NCI-H510A (cell line): ENCODE data around the gene SLC43A3.
A peak's percentile ranks its signal among the peaks of the same experiment; 100 is the strongest.

Source experiments
- DNase-seq: peaks from one replicate; lab custom pipeline; 2025; lab: John Stamatoyannopoulos, UW

SLC43A3 gene

DNA sequence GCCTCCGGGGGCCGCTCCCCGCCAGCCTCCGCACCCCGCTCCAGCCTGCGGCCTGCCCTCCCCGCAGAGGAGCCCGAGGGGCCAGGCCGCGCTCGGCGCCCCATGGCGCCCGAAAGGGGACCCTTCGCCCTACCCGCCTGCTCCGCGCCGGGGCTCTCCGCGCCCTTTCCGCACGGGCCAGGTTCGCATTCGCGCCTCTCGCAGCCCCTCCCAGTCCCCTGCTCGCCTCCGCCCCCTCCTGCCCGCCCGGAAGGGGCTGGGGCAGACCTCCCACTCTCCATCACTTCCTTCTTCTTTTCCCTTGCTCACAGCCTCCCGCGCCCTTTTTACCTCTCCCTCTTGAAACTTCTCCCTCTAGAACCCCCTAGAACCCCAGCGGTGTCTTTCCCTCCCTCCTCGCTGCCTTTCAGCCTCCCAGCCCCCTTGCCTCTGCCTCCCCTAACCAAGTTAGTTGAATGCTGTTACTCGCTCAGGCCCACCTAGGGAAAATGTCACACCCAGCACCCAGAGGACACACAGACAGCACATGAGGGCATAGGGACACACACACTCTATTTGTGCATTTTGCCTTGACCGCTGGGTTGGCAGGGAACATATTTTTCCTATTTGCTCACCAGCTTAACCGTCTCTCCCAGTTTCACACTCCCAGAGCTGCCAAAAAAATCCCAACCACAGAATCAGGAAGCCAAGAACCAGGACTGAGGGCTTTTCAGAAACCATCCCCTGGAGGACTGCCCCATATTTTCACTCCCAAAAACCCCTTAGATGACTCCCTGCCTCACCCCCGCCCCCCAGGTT is at the start of gene SLC43A3:
Gene SLC43A3, minus strand, starts transcription at position 193 of the 798 bp plus-strand sequence. CDS start 949 bp downstream, outside the sequence.
- no peak for DNase-seq

DNA sequence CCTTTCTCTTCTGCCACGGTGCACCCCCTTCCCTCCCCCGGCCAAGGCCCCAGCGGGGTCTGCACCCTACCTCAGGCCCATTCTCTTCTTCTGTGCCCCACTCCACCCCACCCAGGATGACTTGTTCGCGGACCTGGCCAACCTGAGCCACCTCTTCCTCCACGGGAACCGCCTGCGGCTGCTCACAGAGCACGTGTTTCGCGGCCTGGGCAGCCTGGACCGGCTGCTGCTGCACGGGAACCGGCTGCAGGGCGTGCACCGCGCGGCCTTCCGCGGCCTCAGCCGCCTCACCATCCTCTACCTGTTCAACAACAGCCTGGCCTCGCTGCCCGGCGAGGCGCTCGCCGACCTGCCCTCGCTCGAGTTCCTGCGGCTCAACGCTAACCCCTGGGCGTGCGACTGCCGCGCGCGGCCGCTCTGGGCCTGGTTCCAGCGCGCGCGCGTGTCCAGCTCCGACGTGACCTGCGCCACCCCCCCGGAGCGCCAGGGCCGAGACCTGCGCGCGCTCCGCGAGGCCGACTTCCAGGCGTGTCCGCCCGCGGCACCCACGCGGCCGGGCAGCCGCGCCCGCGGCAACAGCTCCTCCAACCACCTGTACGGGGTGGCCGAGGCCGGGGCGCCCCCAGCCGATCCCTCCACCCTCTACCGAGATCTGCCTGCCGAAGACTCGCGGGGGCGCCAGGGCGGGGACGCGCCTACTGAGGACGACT is 49.3 kb upstream of the SLC43A3 start:
- DNase-seq, result no peak

DNA sequence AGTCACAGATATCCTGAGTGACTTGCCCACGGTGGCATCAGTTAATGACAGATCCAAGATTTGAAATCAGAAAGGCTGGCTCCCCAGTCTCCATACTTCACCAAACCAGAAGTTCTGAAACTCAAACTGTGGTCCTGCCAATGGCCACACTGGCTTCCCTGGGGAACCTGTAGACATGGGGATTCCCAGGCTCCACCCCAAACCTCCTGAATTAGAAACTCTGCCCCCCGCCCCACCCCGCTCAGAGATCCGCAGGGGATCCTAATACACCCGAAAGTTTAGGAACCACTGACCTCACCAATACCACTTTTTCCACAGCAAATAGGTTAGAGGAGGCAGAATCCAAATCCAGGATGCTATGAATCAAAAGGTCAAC is 48.7 kb upstream of the SLC43A3 start:
- no peak for DNase-seq

DNA sequence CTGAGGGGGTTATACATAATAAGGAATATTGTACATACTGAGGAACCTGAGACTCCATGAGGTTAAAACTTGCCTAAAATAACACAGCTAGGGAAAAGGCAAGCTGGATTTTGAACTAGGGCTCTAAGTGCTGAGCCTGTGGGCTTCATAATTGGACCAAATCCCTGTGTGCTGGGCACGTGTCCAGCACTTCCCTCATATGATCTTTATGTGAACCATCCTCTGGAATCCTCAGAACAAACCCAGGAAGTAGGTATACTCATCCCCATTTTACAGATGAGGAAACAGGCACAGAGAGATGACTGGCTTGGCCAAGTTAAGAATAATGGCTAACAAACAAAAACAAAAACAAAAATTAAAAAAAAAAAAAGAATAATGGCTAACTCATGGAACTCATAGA is 48.3 kb upstream of the SLC43A3 start:
- DNase-seq, result no peak

DNA sequence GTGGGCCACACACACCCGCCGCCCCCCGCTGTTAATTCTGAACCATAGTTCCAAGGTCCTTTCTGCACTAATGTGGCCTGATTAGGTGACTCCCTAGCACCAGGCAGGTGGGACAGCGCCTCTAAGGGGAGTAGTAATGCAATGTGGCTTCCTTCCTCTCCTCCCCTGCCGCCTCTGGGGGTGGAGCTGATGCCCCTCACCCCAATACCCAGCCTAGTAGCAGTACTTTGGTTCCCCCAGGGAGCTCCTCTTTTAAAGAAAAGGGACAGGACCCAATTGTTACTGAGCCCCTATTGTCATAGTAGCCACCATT is 47.8 kb upstream of the SLC43A3 start:
- DNase-seq, result no peak

DNA sequence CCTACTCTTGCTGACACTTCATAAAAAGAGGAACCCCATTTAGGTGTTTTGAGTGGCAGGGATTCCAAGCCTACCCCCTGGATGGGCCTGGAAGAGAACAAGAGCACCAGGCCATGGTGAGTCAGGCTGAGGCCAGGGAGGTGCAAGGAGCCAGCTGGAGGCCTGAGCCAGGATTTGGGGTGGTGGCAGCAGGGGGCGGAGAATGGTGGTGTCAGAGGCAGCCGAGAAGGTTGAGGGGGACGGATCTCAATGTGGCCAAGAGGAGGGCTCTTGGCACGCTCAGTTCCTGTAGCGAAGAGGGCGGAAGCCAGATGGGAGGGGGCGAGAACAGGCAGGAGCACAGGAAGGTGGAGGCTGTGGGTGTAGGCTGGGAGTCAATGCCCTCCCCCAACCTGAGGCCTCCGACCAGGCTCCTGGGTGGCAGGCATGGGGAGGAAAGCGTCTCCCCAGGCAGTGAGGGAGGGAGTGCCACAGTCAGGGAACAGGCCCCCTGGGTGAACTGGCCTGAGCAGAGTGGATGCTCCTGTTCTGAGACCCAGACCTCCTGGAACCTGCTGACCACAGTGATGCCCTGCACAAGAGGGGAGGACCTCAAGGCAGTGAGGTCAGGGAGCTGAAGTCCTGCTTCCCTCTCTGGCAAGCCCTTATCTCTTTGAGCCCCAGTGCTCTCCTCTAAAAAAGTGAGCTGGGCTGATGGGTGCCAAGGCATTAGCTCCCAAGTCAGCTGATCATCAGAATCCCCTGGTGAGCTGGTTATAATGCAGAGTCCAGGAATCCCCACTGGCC is 47.3 kb upstream of the SLC43A3 start:
- DNase-seq, result no peak

DNA sequence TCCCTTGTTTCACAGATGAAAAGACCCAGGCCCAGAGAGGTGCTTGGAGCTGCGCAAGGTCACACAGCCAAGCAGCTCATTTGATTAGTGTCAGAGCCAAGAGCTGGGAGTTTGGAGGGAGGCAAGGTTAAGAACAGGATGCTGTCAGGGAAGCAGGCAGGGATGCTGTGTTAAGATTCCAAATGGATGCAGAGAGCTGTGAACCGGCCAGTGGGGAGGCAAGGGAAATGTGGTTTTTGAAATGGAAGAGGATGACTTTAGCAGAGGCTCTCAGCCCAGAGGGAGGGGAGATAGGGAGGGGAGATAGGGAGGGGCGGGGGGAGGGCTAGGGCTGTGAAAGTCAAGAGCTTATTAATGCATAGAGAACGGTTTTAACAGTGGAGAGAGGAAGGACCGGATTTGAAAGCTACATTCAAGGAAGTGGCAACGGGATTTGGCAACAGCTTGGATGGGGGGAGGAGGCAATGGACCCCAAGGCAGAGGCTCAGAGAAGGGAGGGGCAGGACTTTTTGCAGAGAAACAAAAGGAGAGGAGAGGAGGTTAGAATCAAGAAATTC is 46.4 kb upstream of the SLC43A3 start:
- DNase-seq, result no peak

DNA sequence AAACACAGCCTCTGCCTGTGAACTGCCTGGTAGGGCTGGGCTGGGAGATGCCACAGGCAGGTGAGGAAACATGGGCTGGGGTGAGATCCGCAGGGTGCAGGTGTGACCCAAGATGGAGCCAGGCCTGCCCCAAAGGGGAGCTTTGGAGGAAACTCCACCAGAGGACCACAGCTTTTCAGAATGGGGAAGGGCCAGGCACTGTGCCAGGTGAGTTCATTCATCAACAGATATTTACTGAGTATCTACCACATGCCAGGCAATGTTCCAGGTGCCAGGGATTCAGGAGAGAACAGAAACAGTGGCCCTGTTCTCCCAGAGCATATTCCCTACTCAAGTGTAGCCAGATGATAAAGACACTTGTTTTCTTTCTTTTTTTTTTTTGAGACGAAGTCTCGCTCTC is 44.6 kb upstream of the SLC43A3 start:
- DNase-seq, result no peak

DNA sequence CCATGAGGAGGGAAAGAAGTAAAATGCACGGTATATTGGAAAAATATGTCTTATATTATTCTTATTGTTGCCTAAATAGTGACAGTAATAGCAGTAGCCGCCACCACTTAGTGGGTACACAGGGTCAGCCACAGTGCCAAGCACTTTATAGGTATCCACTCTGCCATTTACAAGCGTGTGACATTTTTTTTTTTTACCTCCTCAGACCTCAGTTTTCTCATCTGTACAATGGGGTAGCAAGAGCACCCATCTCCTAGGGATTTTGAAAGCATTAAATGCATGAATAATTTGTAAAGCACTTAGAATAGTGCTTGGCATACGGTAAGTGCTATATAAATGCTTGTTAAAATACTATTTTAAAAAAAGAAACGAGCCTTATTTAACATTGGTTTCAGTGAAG is 42.3 kb upstream of the SLC43A3 start:
- DNase-seq, result no peak

DNA sequence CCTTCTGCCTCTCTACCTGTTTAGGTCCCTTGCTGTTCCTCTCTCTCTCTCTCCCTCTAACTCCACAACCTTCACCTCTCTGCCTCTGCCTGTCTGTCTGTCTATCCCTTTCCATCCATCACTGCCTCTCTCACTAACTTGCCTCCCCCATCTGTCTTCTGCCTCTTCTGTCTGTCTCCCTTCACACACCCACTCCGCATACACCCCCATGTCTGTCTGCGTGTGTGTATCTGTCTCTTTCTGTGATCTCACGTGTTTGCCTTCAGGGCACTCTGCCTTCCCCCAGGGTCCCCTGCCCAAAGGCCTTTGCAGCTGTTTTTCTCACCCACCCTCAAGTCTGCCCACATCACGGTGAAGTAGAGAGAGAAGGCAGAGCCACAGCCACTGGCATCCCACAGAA is 41.4 kb upstream of the SLC43A3 start:
- no peak for DNase-seq

DNA sequence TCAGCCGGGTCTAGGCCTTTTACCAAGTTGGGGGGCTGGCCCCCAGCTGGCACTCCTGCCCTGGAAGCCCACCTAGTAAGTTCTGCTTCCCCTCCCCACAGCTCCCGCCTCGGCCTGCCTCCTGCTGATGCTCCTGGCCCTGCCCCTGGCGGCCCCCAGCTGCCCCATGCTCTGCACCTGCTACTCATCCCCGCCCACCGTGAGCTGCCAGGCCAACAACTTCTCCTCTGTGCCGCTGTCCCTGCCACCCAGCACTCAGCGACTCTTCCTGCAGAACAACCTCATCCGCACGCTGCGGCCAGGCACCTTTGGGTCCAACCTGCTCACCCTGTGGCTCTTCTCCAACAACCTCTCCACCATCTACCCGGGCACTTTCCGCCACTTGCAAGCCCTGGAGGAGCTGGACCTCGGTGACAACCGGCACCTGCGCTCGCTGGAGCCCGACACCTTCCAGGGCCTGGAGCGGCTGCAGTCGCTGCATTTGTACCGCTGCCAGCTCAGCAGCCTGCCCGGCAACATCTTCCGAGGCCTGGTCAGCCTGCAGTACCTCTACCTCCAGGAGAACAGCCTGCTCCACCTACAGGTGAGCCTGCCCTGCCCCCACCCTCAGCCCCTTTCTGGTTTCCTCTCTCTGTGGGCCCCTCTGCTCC is 40.7 kb upstream of the SLC43A3 start:
- no peak for DNase-seq

DNA sequence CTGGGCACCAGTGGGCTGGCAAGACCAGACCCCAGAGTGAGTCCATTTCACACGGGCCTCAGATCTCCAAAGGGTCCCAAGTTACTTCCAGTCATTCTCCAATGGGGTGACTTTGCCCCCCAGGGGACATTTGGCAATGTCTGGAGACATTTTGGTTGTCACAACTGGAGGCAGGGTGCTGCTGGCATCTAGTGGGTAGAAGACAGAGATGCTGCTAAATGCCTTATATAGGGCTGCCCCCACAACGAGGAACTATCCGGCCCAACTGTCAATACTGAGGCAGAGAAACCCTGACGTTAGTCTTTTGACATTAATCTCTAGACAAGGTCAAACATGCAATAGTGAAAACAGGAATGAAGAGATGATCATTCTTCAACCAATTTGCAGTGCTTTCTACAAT is 39.8 kb upstream of the SLC43A3 start:
- DNase-seq, result no peak

DNA sequence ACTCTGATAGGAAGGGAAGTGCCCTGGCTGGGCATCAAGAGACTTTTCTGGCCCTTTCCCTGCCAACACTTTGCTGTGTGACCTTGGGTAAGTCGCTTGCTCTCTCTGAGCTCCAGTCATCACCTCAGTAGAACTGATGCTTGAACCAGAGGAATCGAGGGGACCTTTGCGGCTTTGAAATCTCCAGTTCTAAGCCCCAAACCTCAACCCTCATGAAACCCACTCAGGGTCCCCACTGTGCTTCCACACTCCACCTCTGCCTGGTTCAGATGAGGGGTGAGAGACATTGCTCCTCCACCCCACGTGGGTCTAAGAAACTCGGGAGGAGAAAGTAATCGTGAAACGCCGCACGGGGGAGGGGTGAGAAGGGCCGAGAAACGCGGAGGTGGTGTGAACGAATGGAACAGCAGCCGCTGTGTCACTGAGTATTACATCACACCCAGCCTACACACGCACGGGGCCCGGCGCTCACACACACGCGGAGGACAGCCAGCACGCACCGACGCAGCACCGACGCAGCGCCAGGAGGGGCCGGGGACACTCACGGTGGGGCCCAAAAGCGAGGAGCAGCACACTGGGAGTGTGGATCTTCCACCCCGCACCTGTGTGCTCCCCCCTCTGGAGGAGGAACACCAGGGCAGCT is 37.7 kb upstream of the SLC43A3 start:
- DNase-seq, result no peak

DNA sequence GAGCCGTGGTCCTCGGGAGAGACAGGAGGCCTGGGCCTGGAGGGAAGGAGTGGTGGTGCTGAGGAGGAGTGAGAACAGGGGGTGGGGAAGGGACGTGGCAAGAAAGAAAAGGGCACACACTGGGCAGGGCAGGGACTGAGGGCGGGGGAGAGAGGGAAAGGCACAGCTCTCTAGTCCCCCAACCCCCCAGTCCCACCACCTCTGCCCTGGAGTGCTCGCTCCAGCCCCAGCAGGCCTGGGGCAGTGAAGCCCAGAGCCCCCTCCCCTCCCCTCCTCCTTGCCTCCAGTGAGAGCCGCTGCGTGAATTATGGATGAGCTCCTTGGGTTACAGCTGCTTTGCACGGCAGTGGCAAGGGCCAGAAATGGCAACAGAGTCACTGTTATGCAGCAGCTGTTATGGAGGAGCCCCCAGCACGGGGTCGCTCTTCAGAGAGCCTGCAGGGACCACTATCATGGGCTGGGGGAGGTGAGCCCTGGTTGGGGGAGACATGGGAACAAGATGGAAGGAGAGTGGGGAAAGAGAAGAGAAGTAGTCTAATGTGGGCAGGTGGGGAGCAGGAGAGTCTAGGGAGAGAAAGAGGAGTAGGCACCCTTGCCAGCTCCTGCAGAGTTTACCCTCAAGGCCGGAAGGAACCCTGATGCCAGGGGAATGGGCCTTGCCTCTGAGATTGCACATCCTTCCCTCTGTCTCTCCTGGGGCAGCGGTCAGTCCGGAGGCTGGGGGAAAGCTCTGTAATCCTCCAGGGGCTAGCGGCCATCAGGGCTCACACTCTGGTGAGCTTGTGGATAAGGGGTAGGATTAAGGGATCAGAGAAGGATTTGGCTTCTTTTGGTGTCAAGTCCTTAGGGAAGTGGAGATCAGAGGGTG is 37.0 kb upstream of the SLC43A3 start:
- DNase-seq, result no peak

DNA sequence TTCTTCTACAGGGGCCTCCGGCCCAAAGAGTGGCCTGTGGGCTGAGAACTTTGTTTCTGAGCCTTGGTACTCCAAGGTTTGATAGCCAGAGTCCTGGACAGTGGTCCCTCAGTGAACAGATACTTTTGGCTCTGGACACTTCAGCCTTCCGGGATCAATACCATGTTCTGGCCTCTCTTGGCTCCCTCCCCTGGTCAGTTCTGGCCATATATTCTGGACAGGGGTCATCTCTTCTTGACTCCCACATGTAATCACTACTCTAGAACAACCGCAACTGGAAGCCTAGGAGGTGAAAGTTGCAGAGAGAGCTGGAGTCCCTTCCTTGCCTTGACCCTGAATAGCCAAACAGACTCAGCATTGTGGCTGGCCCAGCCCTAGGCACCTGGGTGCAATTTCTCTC is 35.7 kb upstream of the SLC43A3 start:
- DNase-seq, result no peak

DNA sequence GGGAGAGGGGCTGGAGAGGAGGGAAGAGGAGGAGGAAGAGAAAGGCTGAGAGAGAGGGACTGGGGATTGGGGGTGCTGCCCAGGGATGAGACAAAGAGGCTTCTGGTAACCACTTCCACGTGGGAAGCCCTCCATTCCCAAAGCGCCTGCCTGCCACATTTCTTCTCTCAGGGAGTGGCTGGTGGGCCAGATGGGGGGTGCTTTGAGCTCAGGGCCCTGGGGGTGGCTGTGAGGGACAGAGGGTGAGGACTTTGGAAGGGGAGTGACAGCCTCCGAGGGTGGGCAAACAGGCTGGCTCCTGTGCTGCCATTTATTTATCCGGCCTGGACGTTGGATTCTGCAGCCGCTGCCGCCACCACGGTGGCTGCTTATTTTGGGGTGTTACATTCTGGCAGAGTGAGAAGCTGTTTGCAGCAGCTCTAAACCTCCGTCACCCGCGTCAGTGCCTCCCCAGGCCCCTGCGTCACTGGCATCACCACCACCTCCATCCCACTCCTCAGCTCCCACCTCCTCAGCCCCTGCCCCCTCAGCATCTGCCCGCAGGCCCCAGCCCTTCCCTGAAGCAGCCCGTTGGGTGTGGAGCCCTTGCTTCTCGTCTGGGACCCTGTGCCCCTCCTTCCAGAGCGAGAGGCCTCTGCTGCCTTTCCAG is 35.0 kb upstream of the SLC43A3 start:
- DNase-seq, result no peak

DNA sequence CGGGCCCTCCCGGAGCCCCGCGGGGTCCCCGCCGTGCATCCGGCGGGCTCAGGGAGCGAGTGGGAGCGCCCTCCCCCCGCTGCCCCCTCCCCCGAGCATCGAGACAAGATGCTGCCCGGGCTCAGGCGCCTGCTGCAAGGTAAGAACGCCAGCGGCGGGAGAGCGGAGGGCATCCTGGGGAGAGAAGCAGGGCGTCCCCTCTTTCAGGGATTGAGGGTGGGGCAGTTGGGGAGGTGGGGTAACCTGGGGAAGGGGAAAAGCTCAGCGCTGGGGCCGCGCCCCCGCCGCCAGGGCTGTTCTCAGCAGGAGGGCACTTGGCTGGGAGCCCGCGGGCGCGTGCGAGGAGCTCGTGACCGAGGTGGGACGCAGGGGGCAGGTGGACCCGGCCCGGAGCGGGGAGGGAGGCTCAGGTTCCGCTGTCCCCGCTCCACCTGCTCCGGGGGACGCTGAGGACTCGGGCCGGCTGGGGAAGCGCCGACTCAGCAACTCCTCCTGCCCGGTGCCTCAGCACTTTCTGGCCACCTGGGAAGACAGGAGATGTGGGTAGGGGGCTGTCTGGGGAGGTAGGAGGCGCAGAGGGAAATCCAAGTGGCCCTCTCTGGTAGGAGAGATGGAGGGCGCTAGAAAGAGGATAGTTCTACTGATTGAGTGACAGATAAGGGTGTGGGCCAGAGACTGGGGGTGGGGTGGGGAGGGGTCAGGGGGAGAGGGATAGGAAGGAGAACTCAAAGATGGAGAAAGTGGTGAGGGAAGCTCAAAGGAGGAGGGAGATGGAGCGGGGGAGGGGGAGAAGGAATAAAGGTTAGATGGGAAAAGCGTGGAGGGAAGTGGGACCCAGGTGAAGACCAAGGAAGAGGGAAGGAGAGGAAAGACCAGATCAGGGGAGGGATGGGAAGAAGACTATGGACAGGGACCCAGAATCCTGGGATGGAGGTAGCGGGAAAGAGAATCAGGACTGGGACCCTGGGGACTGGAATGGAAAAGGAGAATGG is 34.1 kb upstream of the SLC43A3 start:
- DNase-seq, result peak; percentile 35

DNA sequence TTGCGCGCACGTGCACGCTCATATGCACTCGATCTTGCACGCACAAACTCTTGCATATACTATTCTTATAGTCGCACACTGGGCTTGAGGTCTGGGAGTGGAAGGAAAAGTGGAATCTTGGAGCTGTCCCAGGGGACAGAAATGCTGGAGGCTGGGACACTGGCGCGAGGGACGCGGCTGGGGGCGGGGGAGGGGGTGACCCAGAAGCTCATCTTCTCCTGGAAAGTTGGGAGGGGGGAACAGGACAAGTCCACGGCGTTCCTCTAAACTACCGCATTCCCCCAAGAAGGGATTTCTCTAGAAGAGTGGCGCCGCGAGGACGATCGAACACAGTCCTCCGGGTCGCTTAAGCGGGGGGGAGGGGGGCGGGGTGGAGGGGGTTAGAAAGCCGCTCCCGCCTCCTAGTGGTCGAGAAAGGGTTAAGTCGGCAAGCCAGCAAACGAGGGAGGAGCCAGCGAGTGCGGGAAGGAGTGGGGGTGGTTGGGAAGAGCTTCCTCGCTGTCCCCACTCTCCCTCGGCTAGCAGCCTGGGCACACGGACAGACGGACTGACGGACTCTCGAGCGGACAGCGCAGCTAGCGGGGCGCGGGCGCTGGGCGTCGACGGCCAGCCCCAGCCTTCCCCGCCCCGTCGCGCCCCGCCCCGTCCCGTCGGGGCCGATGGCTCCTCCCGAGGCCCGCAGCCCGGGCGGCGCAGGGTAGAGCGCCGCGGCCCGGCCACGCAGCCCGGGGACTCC is 33.3 kb upstream of the SLC43A3 start, which contains the start of gene RTN4RL2:
Gene RTN4RL2, plus strand, starts transcription at position 507 of the 736 bp plus-strand sequence. CDS start 338 bp downstream, outside the sequence.
- DNase-seq, result peak; percentile 38
